Neural cell (in vitro differentiated cells): ENCODE data around the gene DDN.

Experiments
- CTCF ChIP-seq: fragments of 450-650 bp; IDR thresholded peaks from 2 replicates; pipeline ENCODE4 v1.5.1; 2014; ENCODE audit warnings: antibody characterized with exemption, mild to moderate bottlenecking, moderate library complexity; ENCODE audit not compliant: poor library complexity, severe bottlenecking
- EP300 ChIP-seq: fragments of 450-650 bp; conservative IDR thresholded peaks from 2 replicates; pipeline ENCODE4 v1.6.1; 2014; ENCODE audit warnings: antibody characterized with exemption, mild to moderate bottlenecking, moderate library complexity; ENCODE audit not compliant: poor library complexity, severe bottlenecking
- EZH2 ChIP-seq: fragments of 200-600, 300-800 bp; shearing (Covaris generic), sonication (generic); IDR thresholded peaks from 2 replicates; pipeline ENCODE4 v1.6.1; 2014; ENCODE audit warnings: antibody characterized with exemption, low read length, borderline replicate concordance, mild to moderate bottlenecking; ENCODE audit not compliant: insufficient read depth, poor library complexity, severe bottlenecking
- POLR2AphosphoS5 ChIP-seq: IDR thresholded peaks from 2 replicates; pipeline ENCODE4 v1.6.1; 2012

GRCh38 chr12:49033611-49034285 lies 34.6 kb upstream of the DDN start:
- TF ChIP-seq CTCF (no peak), EP300 (no peak), EZH2 (no peak), POLR2AphosphoS5 (no peak)
